ENCODE measurements around the gene ASTN1. TPM values are rescaled to one million over a fixed set of nuclear protein-coding genes. Genes with fewer than 3 reads are reported as not detected.

ASTN1 gene
- total RNA-seq, 1 experiment from 2014 or later: not detected

DNA sequence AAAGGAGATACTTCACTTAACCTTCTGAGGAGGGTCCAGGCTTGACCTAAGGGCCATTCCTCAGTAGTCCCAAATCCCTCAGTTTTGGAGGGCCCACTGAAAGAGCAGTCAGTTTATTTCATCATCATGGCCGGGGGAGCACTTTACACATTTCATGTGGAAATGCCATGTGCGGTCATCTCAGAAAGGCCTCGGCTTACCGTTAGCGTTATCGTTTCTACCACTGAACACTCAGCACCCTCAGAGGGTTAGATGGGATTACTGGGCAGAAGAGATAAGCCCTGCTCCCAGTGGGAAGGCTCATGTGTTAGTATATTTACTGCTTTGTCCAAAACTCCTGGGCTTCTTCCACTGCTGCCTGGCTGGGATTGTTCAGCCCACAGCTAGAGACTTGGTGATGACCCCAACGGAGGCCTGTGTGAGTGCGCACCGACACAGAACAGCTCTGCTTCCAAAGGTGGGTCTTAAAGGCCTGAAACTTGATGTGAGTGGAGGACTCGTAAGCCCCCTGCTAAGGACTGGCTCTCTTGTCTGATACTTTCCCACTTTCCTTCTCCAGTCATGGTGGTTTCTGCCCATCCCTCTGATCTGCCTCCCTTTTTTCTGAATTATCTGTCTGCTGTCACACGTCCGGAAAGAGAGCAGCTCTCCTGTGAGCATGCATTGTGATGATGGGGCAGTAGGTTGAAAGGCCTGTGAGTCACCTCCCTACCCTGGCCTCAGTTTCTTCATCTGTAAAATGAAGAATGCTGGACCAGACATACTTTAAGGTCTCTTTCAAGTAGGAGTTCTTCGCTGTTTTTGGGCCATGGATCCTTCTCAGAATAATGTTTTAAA lies 284.5 kb downstream of the ASTN1 start:
- no TSS peak for BruUV-seq (replicated peaks)
- H3K36me3 ChIP-seq (ENCODE audit: low read depth, low read length): no peaks in the 10 kb centered on the region
- H3K4me2 ChIP-seq (ENCODE audit: low read length): no peak overlapping the region
- no peak for ATAC-seq
- DNase-seq: no peak
- no peaks in the 10 kb centered on the region for H3K9me3 ChIP-seq (ENCODE audit: low read length)
- intact Hi-C loops (cut with micrococcal nuclease): loop anchor here (5.0 kb wide), 1 partner anchor 1733 kb away; no protein-coding TSS in a partner anchor
- no peak overlapping the region for H3K27ac ChIP-seq (ENCODE audit: low read length)
- CTCF ChIA-PET: interaction anchor here (0.5 to 0.6 kb wide), 2 partner anchors 11 to 505 kb away, joined by 3 read pairs; no protein-coding TSS in a partner anchor
- no peaks in the 10 kb centered on the region for H4K20me1 ChIP-seq (ENCODE audit: low read length)
- no peaks in the 10 kb centered on the region for H3K79me2 ChIP-seq (ENCODE audit: low read length)
- no peaks in the 10 kb centered on the region for H3K9me2 ChIP-seq (replicated peaks; ENCODE audit: low read length)
- POLR2A ChIA-PET (ENCODE audit: unreplicated experiment): no interaction called here
- TF ChIP-seq, protein P1, sequence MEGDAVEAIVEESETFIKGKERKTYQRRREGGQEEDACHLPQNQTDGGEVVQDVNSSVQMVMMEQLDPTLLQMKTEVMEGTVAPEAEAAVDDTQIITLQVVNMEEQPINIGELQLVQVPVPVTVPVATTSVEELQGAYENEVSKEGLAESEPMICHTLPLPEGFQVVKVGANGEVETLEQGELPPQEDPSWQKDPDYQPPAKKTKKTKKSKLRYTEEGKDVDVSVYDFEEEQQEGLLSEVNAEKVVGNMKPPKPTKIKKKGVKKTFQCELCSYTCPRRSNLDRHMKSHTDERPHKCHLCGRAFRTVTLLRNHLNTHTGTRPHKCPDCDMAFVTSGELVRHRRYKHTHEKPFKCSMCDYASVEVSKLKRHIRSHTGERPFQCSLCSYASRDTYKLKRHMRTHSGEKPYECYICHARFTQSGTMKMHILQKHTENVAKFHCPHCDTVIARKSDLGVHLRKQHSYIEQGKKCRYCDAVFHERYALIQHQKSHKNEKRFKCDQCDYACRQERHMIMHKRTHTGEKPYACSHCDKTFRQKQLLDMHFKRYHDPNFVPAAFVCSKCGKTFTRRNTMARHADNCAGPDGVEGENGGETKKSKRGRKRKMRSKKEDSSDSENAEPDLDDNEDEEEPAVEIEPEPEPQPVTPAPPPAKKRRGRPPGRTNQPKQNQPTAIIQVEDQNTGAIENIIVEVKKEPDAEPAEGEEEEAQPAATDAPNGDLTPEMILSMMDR (conservative IDR thresholded peaks at IDR 0.05; ENCODE audit: low read depth, low read length): no peak
- TF ChIP-seq EZH2phosphoT487 (IDR thresholded peaks at IDR 0.05; ENCODE audit: borderline replicate concordance, low read length) (no peak), EZH2 (IDR thresholded peaks at IDR 0.05; ENCODE audit: low read length, unreplicated experiment) (no peak)
- H2AFZ ChIP-seq (ENCODE audit: low read length): no peak overlapping the region
- H3K27me3 ChIP-seq (ENCODE audit: low read length): peaks cover 22% of the 10 kb centered on the region
- H3K4me3 ChIP-seq (ENCODE audit: low read length): no peak overlapping the region
- H3K9ac ChIP-seq (ENCODE audit: low read length): no peak overlapping the region
- H3K4me1 ChIP-seq (ENCODE audit: insufficient read depth, low read length): no peaks in the 10 kb centered on the region
- no peaks in the 10 kb centered on the region for H3F3A ChIP-seq (ENCODE audit: low read length, unreplicated experiment)

DNA sequence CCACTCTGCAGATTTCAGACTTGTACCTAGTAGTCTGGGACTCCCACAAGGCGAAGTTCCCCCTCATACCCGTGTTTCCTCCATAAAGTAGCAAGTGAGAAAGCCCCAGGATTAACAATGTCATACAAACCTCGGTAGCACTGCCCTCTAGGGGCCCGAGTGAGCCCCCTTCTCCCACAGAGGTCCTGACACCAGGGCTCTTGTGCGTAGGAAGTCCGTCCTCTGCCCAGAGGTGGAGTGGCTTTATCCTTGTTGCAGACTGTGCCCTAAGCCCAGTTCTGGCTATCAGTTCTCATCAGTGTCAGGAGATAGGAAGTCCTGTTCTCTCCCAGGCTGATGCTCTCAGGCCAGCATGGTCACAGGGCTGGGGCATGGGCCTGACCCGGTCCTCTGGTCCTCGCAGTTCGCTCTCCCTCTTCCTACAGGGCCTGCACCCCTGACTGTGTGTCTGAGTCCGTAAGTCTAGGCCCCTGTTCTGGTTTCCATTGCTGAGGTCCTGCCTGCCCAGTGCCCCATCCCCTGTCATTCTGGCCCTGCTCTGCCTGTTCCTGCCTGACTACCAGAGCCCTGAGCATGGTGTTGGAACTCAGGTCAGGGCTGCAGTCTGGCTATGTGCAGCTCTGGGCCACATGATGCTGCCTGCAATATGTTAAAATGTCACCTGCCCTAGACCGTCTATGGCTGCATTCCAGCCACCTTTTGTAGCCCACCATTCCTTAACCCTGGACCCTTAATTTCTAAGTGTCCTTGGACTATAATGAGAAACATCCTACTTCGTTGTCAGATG lies 285.6 kb downstream of the ASTN1 start:
- no peak overlapping the region for H2AFZ ChIP-seq (ENCODE audit: low read length)
- H3K9ac ChIP-seq (ENCODE audit: low read length): no peak overlapping the region
- no peak overlapping the region for H3K4me3 ChIP-seq (ENCODE audit: low read length)
- no peaks in the 10 kb centered on the region for H3K4me1 ChIP-seq (ENCODE audit: insufficient read depth, low read length)
- POLR2A ChIA-PET (ENCODE audit: unreplicated experiment): no interaction called here
- H3K27me3 ChIP-seq (ENCODE audit: low read length): peaks cover 28% of the 10 kb centered on the region
- intact Hi-C loops (cut with micrococcal nuclease): no loop called here
- H3K9me3 ChIP-seq (ENCODE audit: low read length): no peaks in the 10 kb centered on the region
- TF ChIP-seq, protein P1 (conservative IDR thresholded peaks at IDR 0.05; ENCODE audit: low read depth, low read length): peak; percentile 38; the same call in 1 of the 2 replicates
- TF ChIP-seq EZH2phosphoT487 (IDR thresholded peaks at IDR 0.05; ENCODE audit: borderline replicate concordance, low read length): no peak
- no peaks in the 10 kb centered on the region for H3K9me2 ChIP-seq (replicated peaks; ENCODE audit: low read length)
- no peak overlapping the region for H3K4me2 ChIP-seq (ENCODE audit: low read length)
- H3K27ac ChIP-seq (ENCODE audit: low read length): no peak overlapping the region
- no peaks in the 10 kb centered on the region for H4K20me1 ChIP-seq (ENCODE audit: low read length)
- no peaks in the 10 kb centered on the region for H3K36me3 ChIP-seq (ENCODE audit: low read depth, low read length)
- H3F3A ChIP-seq (ENCODE audit: low read length, unreplicated experiment): no peaks in the 10 kb centered on the region
- no peaks in the 10 kb centered on the region for H3K79me2 ChIP-seq (ENCODE audit: low read length)
- CTCF ChIA-PET: no interaction called here
- DNase-seq: no peak
- BruUV-seq (replicated peaks): no TSS peak
- ATAC-seq: no peak
